GM19324 (cell line): ENCODE results near the gene KIF6.

Source experiments
- ATAC-seq: cut with Tn5 transposase; IDR thresholded peaks from one replicate; pipeline ENCODE4 v1.9.1; 2021; ENCODE audit warnings: mild to moderate bottlenecking, moderate library complexity; ENCODE audit not compliant: unreplicated experiment, low FRiP score

KIF6 gene

GRCh38 chr6:39602601-39603519 lies 122.3 kb downstream of the KIF6 start:
- no peak for ATAC-seq

- ATAC-seq, result no peak
These were observed 125.2 kb downstream of the KIF6 start for GRCh38 chr6:39599973-39600372.

GRCh38 chr6:39599341-39599740 lies 125.9 kb downstream of the KIF6 start:
- no peak for ATAC-seq

GRCh38 chr6:39594285-39594684 lies 130.9 kb downstream of the KIF6 start:
- no peak for ATAC-seq

- peak; percentile 49 for ATAC-seq
These were observed 131.6 kb downstream of the KIF6 start for GRCh38 chr6:39593646-39594045.

GRCh38 chr6:39590871-39591393 lies 134.3 kb downstream of the KIF6 start:
- no peak for ATAC-seq

GRCh38 chr6:39587080-39587479 lies 138.1 kb downstream of the KIF6 start:
- ATAC-seq, result no peak

- ATAC-seq, result no peak
These were observed 139.6 kb downstream of the KIF6 start for GRCh38 chr6:39585641-39586040.

- no peak for ATAC-seq
These were observed 147.6 kb downstream of the KIF6 start for GRCh38 chr6:39577446-39578165.

GRCh38 chr6:39576556-39577303 lies 148.5 kb downstream of the KIF6 start:
- ATAC-seq, result no peak

GRCh38 chr6:39574991-39575390 lies 150.2 kb downstream of the KIF6 start:
- no peak for ATAC-seq

- no peak for ATAC-seq
These were observed 151.7 kb downstream of the KIF6 start for GRCh38 chr6:39573541-39573940.

- ATAC-seq, result no peak
These were observed 152.4 kb downstream of the KIF6 start for GRCh38 chr6:39572661-39573340.

- ATAC-seq, result no peak
These were observed 156.3 kb downstream of the KIF6 start for GRCh38 chr6:39568896-39569295.

GRCh38 chr6:39567091-39567490 lies 158.1 kb downstream of the KIF6 start:
- ATAC-seq, result no peak

- ATAC-seq, result no peak
These were observed 158.8 kb downstream of the KIF6 start for GRCh38 chr6:39566456-39566855.

- ATAC-seq, result no peak
These were observed 159.3 kb downstream of the KIF6 start for GRCh38 chr6:39565956-39566355.

- ATAC-seq, result no peak
These were observed 161.5 kb downstream of the KIF6 start for GRCh38 chr6:39563566-39564311.

- ATAC-seq, result no peak
These were observed 163.5 kb downstream of the KIF6 start for GRCh38 chr6:39561536-39562266.
